Gastroesophageal sphincter (tissue), 3 donors: ENCODE data around the gene WWC2.

ENCODE experiments used
- EP300 ChIP-seq: sonication (generic); formaldehyde crosslinking; IDR thresholded peaks from one replicate; pipeline ENCODE4 v1.6.1; 2017; ENCODE audit warnings: antibody characterized with exemption, mild to moderate bottlenecking
- POLR2A ChIP-seq, 2 donors: fragments of 450-650 bp; IDR thresholded peaks; one replicate each; pipeline ENCODE4 v1.6.1; 2017; ENCODE audit warnings: antibody characterized with exemption in 2 of 2, mild to moderate bottlenecking in 2 of 2, moderate library complexity in 1 of 2
- POLR2AphosphoS5 ChIP-seq: sonication (generic); formaldehyde crosslinking; IDR thresholded peaks from one replicate; pipeline ENCODE4 v1.6.1; 2017; ENCODE audit warnings: antibody characterized with exemption
- TF ChIP-seq, protein P1 (sequence below), 4 experiments: fragments of 200-600 bp in 2 of 4; fragments of 450-650 bp in 2 of 4; sonication (generic) in 1 of 4; IDR thresholded peaks; one replicate each; pipeline ENCODE4 v1.5.1; 2017 to 2019; ENCODE audit warnings: antibody characterized with exemption in 4 of 4, mild to moderate bottlenecking in 2 of 4, moderate library complexity in 2 of 4

GRCh38 chr4:183178201-183178600, 79.1 kb downstream of the WWC2 start:
- no peak for TF ChIP-seq POLR2A (IDR thresholded peaks at IDR 0.05)
- no peak for TF ChIP-seq POLR2AphosphoS5
- TF ChIP-seq, protein P1, sequence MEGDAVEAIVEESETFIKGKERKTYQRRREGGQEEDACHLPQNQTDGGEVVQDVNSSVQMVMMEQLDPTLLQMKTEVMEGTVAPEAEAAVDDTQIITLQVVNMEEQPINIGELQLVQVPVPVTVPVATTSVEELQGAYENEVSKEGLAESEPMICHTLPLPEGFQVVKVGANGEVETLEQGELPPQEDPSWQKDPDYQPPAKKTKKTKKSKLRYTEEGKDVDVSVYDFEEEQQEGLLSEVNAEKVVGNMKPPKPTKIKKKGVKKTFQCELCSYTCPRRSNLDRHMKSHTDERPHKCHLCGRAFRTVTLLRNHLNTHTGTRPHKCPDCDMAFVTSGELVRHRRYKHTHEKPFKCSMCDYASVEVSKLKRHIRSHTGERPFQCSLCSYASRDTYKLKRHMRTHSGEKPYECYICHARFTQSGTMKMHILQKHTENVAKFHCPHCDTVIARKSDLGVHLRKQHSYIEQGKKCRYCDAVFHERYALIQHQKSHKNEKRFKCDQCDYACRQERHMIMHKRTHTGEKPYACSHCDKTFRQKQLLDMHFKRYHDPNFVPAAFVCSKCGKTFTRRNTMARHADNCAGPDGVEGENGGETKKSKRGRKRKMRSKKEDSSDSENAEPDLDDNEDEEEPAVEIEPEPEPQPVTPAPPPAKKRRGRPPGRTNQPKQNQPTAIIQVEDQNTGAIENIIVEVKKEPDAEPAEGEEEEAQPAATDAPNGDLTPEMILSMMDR (IDR thresholded peaks at IDR 0.05): no peak
- TF ChIP-seq EP300: no peak
